22Rv1 (cell line): Measurements from ENCODE around the gene BRCA2.

Source experiments
- CTCF ChIP-seq: fragments of 450-650 bp; IDR thresholded peaks from 2 replicates; pipeline ENCODE4 v1.5.1; 2017; ENCODE audit warnings: mild to moderate bottlenecking
- ZFX ChIP-seq: fragments of 450-650 bp; IDR thresholded peaks from 2 replicates; pipeline ENCODE4 v1.6.1; 2017; ENCODE audit warnings: antibody characterized with exemption, borderline replicate concordance

- TF ChIP-seq CTCF (no peak), ZFX (no peak)
Observed at GRCh38 chr13:32391101-32391619, 75.9 kb downstream of the BRCA2 start.
